Choroid plexus epithelial cell (primary cell): ENCODE results near the gene LAMA3.

ENCODE experiments used
- DNase-seq: peaks from one replicate; pipeline ENCODE4 v3.0.0-alpha.2; 2010; ENCODE audit warnings: low read depth
- H3K4me3 ChIP-seq: 2 replicates; pipeline ENCODE4 v1.5.1; 2011; ENCODE audit warnings: low read depth, mild to moderate bottlenecking, control low read depth, low read length, moderate library complexity
- TF ChIP-seq, protein P1 (sequence below): conservative IDR thresholded peaks from 2 replicates; pipeline ENCODE4 v1.5.1; 2011; ENCODE audit warnings: low read depth, mild to moderate bottlenecking, control low read depth, inconsistent platforms, low read length, moderate library complexity

Gene LAMA3

DNA sequence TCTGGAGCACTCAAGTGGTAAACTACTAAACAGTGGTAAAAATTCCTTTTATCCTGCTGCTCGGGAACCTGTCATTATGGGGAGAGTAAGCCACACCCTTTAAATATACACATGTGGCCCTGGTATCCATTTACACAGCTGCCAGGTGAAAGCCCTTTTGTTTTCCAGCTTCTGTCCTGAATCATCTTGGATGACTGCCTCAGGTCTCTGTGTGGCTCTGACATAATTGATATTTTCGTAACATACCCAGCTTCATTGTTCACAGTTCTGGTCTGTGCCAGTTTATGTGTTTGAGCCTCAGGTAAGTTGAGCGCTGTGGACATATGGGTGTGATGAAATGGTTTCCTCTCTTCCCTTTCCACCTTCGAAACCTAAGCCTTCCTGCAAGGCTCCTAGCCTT is 309.6 kb downstream of the LAMA3 start:
- TF ChIP-seq, protein P1, sequence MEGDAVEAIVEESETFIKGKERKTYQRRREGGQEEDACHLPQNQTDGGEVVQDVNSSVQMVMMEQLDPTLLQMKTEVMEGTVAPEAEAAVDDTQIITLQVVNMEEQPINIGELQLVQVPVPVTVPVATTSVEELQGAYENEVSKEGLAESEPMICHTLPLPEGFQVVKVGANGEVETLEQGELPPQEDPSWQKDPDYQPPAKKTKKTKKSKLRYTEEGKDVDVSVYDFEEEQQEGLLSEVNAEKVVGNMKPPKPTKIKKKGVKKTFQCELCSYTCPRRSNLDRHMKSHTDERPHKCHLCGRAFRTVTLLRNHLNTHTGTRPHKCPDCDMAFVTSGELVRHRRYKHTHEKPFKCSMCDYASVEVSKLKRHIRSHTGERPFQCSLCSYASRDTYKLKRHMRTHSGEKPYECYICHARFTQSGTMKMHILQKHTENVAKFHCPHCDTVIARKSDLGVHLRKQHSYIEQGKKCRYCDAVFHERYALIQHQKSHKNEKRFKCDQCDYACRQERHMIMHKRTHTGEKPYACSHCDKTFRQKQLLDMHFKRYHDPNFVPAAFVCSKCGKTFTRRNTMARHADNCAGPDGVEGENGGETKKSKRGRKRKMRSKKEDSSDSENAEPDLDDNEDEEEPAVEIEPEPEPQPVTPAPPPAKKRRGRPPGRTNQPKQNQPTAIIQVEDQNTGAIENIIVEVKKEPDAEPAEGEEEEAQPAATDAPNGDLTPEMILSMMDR: no peak
- no peak for DNase-seq

DNA sequence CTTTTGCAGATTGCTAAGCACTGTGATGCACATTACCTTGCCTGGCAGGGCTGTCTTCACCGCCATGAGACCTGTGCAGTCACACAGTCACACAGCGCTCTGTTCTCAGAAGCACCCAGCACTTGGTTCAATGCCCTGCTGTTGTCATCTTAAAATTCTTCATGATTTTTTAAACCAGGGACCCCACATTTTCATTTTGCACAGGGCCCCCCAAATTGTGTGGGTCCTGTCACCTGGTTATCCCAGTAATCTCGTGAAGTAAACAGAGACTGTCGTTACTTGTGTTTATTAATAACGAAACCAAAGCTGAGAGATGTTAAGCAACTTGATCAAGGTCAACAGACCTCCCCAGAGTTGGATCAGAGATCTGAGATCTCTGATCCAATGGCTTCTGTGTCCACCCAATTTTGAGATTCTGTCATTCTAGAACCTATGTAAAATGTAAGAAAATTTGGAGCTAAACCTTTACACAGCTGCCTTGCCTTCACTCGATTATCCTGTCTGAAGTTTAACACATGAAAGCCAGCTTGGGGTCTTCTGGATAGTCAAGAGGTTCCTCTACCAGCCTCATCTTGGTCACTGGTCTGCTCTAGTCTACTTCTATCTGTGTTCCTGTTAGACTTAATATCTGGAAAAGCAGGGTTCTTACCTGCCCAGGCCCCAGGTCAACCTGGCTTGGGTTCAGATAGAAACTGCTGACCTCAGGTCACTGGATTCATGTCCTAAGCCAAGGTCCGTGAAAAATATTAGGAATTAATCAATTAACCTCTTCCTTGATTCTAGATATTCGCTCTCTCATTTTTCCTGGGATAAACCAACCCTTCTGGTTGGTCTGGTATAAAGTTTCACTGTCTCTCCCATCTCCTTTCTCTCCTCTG is 311.6 kb downstream of the LAMA3 start:
- no peak overlapping the region for H3K4me3 ChIP-seq
- TF ChIP-seq, protein P1: no peak
- DNase-seq: no peak

More for the DNA sequence above, 309.6 kb downstream of the LAMA3 start:
- H3K4me3 ChIP-seq: no peak overlapping the region

DNA sequence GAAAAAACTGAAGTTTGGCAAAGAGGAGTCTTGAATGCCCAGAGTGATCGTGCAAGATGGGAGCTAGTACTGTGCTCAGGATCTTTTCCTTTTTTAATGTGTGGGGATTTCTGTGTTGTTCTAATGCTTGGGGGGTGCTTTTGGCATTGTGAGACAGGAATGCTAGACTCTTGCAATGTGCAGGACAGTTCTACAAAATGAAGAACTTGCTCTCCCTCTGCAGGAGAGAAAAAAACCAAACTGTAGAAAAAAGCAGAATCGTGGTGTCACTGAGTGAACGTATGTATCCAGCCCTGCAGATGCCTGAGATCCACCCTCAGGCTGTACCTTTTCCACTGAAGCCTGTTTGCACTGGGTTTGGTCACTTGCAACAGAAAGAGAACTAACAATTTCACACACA is 313.2 kb downstream of the LAMA3 start:
- H3K4me3 ChIP-seq: no peak overlapping the region
- no peak for DNase-seq
- TF ChIP-seq, protein P1: no peak

DNA sequence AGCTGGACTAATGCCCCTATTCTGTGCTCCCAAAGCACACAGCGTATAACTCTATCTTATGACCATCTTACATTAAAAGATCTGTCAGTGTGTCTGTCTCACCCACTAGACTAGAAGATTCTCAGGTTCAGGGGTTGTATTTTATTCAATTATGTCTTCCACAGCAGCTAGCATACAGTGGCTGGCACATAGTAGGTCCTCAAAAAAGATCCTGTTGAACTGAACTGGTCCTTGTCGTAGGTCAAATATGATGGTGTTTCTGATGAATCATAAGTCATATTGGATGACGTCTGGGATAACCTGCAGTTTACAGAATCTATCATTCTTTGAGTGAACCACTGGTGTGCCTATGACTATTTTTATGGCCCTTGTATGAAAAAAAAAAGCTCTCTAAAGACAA is 314.0 kb downstream of the LAMA3 start:
- TF ChIP-seq, protein P1: no peak
- H3K4me3 ChIP-seq: no peak overlapping the region
- no peak for DNase-seq

DNA sequence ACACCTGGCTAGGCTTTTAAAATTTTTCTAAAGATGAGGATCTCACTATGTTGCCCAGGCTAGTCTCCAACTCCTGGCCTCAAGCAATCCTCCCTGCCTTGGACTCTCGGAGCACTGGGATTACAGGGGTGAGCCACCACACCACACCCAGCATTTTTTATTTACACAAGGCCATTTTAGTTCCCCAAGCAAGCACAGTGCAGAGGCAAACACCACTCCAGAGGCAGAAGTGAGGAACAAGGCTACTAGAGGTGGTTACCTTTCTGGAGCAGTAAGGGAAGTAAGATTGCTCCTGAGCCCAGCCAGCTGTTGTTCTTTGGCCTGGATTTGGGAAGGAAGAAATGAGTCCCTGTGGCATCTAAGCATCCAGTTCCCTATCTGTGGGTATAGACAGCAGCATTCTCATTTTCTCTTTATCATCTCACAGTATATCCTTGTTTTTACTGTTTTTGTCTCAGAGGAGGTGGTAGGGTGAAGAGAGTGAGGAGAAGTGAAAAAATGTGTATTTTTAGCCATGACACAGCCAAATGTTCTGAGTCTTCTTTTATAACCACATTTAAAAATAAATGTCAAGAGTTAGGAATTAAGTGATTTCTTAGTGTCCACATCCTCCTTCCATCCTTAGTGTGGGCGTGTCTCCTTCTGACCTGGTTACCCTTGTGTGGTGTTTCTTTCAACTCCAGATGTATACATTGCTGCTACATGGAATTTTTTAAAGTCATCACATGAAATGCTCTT is 314.8 kb downstream of the LAMA3 start:
- DNase-seq: no peak
- TF ChIP-seq, protein P1: no peak

More for the DNA sequence above, 314.8 kb downstream of the LAMA3 start:
- no peak overlapping the region for H3K4me3 ChIP-seq
